Liver (tissue), 9 donors: ENCODE results near the gene TEX261. TPM values are rescaled to one million over a fixed set of nuclear protein-coding genes. Genes with fewer than 3 reads are reported as not detected.

Experiments used
- DNase-seq: peaks from one replicate; pipeline ENCODE4 v3.0.0-alpha.2; 2017; ENCODE audit warnings: low spot score
- H3K27ac ChIP-seq, 2 donors: one replicate each; pipeline ENCODE4 v1.7.0; 2013; ENCODE audit warnings: inconsistent platforms in 2 of 2, low read length in 2 of 2, control low read depth in 1 of 2, low read depth in 1 of 2, mild to moderate bottlenecking in 1 of 2
- H3K27me3 ChIP-seq, 4 donors: one replicate each; pipeline versions ENCODE4 v1.6.1 to v1.7.0; 2013; ENCODE audit warnings: low read length in 3 of 4, inconsistent platforms in 1 of 4, mild to moderate bottlenecking in 1 of 4, moderate library complexity in 1 of 4; ENCODE audit not compliant: control insufficient read depth in 4 of 4, insufficient read depth in 4 of 4
- H3K36me3 ChIP-seq, 4 donors: one replicate each; pipeline versions ENCODE4 v1.6.1 to v1.7.0; 2013; ENCODE audit warnings: low read length in 3 of 4, mild to moderate bottlenecking in 3 of 4, low read depth in 1 of 4, moderate library complexity in 1 of 4; ENCODE audit not compliant: control insufficient read depth in 4 of 4, insufficient read depth in 3 of 4
- H3K4me1 ChIP-seq, 4 donors: one replicate each; pipeline versions ENCODE4 v1.6.1 to v1.7.0; 2013; ENCODE audit warnings: low read length in 3 of 4, mild to moderate bottlenecking in 3 of 4, moderate library complexity in 1 of 4; ENCODE audit not compliant: control insufficient read depth in 4 of 4, insufficient read depth in 4 of 4
- H3K4me3 ChIP-seq, 3 donors: one replicate each; pipeline versions ENCODE4 v1.6.1 to v1.7.0; 2013; ENCODE audit warnings: low read length in 3 of 3, control low read depth in 1 of 3, low read depth in 1 of 3, mild to moderate bottlenecking in 1 of 3
- H3K9ac ChIP-seq, 2 donors: one replicate each; pipeline ENCODE4 v1.7.0; 2013; ENCODE audit warnings: low read length in 2 of 2, mild to moderate bottlenecking in 2 of 2, moderate library complexity in 2 of 2, control low read depth in 1 of 2, low read depth in 1 of 2
- H3K9me3 ChIP-seq, 4 donors: one replicate each; pipeline versions ENCODE4 v1.6.1 to v1.7.0; 2013; ENCODE audit warnings: low read length in 3 of 4; ENCODE audit not compliant: control insufficient read depth in 4 of 4
- EGR1 ChIP-seq, 2 donors: IDR thresholded peaks; 2 replicates each; pipeline ENCODE4 v1.6.1; 2016 to 2018; ENCODE audit warnings: antibody characterized with exemption in 2 of 2, low read depth in 2 of 2
- FOXA1 ChIP-seq: IDR thresholded peaks from 2 replicates; pipeline ENCODE4 v1.6.1; 2016; ENCODE audit warnings: antibody characterized with exemption
- GABPA ChIP-seq, 2 donors: IDR thresholded peaks in 1 of 2; conservative IDR thresholded peaks in 1 of 2; 2 replicates each; pipeline ENCODE4 v1.6.1; 2016; ENCODE audit warnings: antibody characterized with exemption in 2 of 2, mild to moderate bottlenecking in 1 of 2, moderate library complexity in 1 of 2
- HNF4A ChIP-seq, 2 donors: conservative IDR thresholded peaks; 2 replicates each; pipeline ENCODE4 v1.6.1; 2016; ENCODE audit warnings: antibody characterized with exemption in 2 of 2, mild to moderate bottlenecking in 2 of 2
- HNF4G ChIP-seq: IDR thresholded peaks from 2 replicates; pipeline ENCODE4 v1.6.1; 2016; ENCODE audit warnings: antibody characterized with exemption
- JUND ChIP-seq, 2 donors: IDR thresholded peaks; 2 replicates each; pipeline ENCODE4 v1.6.1; 2016; ENCODE audit warnings: antibody characterized with exemption in 2 of 2
- NR2F2 ChIP-seq: IDR thresholded peaks from 2 replicates; pipeline ENCODE4 v1.6.1; 2016; ENCODE audit warnings: antibody characterized with exemption
- RAD21 ChIP-seq, 2 donors: IDR thresholded peaks; 2 replicates each; pipeline ENCODE4 v1.6.1; 2016; ENCODE audit warnings: antibody characterized with exemption in 2 of 2, mild to moderate bottlenecking in 2 of 2
- REST ChIP-seq: IDR thresholded peaks from 2 replicates; pipeline ENCODE4 v1.6.1; 2016; ENCODE audit warnings: antibody characterized with exemption, mild to moderate bottlenecking
- RXRA ChIP-seq, 2 donors: IDR thresholded peaks; 2 replicates each; pipeline ENCODE4 v1.6.1; 2017 to 2018; ENCODE audit warnings: antibody characterized with exemption in 2 of 2, mild to moderate bottlenecking in 1 of 2
- SP1 ChIP-seq: IDR thresholded peaks from 2 replicates; pipeline ENCODE4 v1.6.1; 2018; ENCODE audit warnings: antibody characterized with exemption, mild to moderate bottlenecking
- TAF1 ChIP-seq: conservative IDR thresholded peaks from 2 replicates; pipeline ENCODE4 v1.6.1; 2016; ENCODE audit warnings: antibody characterized with exemption, mild to moderate bottlenecking
- YY1 ChIP-seq: IDR thresholded peaks from 2 replicates; pipeline ENCODE4 v1.6.1; 2016; ENCODE audit warnings: antibody characterized with exemption, mild to moderate bottlenecking
- WGBS: extraction: QIAGEN DNeasy Blood & Tissue Kit; methylation state at CpG from one replicate; pipeline ENCODE4 v1.1.7; 2013; 5-methylcytosine and 5-hydroxymethylcytosine counted together
- polyA plus RNA-seq, 2 donors: library from polyadenylated mRNA; stranded (reverse) in 1 of 2; unstranded in 1 of 2; fragments of 200-250 nt in 1 of 2; fragments of >200 nt in 1 of 2; fragmentation: Nextera tagmentation in 1 of 2; extraction: Ambion mirVana in 1 of 2; gene quantifications; one replicate each; pipeline versions ENCODE4 v1.2.1 to v1.2.3, GENCODE V29; 2013 to 2015
- total RNA-seq, 2 donors: library from RNA; depleted of rRNA; stranded (reverse); fragments of >200 nt; gene quantifications; one replicate each; pipeline ENCODE4 v1.2.3, GENCODE V29; 2014
- TF ChIP-seq, protein P1 (sequence below): IDR thresholded peaks from 2 replicates; pipeline ENCODE4 v1.6.1; 2016; ENCODE audit warnings: antibody characterized with exemption
- TF ChIP-seq, protein P2 (sequence below): IDR thresholded peaks from 2 replicates; pipeline ENCODE4 v1.6.1; 2016; ENCODE audit warnings: antibody characterized with exemption
- donor health status: healthy.
- donor health status: healthy.
- donor health status: healthy.
- donor health status: healthy.
- donor health status: healthy.

Gene TEX261
- total and polyA plus RNA-seq, 4 donors = 14.2 to 54.8 (median 24.4) TPM

DNA sequence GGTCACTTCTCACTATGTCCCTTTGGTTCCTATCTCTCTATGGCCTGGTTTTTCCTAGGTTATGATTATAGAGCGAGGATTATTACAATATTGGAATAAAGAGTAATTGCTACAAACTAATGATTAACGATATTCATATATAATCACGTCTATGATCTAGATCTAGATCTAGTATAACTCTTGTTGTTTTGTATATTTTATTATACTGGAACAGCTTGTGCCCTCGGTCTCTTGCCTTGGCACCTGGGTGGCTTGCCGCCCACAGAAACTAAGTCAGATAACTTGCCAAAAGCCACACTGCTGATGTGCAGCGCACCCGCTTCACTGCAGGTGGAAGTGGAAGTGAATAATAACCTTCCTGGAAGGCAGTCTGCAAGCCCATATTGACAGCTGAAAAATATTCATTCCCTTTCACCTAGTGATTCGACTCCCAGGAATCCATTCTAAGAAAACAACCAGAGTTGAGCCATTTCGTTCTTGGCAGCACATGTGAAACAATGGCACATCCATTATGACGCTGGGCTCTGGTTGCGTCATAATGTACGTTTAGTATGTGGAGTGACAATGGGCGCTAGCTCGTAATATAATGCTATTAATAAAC, 17.0 kb downstream of the TEX261 start:
- peak overlapping the region in 1 of 2 donors; percentile 29 for H3K9ac ChIP-seq
- 23% methylated on average over 14 of the region's 14 CpGs for WGBS
- H3K27ac ChIP-seq = peak overlapping the region; percentile 62 to 87
- no peaks in the 10 kb centered on the region for H3K9me3 ChIP-seq
- peak overlapping the region in 1 of 3 donors; percentile 23 for H3K4me3 ChIP-seq
- H3K36me3 ChIP-seq = no peaks in the 10 kb centered on the region
- no peak for DNase-seq
- H3K4me1 ChIP-seq = peaks cover 0 to 17% (median 13%) of the 10 kb centered on the region in 4 donors
- TF ChIP-seq YY1 = peak; percentile 14
- TF ChIP-seq, protein P1, sequence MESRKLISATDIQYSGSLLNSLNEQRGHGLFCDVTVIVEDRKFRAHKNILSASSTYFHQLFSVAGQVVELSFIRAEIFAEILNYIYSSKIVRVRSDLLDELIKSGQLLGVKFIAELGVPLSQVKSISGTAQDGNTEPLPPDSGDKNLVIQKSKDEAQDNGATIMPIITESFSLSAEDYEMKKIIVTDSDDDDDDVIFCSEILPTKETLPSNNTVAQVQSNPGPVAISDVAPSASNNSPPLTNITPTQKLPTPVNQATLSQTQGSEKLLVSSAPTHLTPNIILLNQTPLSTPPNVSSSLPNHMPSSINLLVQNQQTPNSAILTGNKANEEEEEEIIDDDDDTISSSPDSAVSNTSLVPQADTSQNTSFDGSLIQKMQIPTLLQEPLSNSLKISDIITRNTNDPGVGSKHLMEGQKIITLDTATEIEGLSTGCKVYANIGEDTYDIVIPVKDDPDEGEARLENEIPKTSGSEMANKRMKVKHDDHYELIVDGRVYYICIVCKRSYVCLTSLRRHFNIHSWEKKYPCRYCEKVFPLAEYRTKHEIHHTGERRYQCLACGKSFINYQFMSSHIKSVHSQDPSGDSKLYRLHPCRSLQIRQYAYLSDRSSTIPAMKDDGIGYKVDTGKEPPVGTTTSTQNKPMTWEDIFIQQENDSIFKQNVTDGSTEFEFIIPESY = no peak
- H3K27me3 ChIP-seq = no peaks in the 10 kb centered on the region

DNA sequence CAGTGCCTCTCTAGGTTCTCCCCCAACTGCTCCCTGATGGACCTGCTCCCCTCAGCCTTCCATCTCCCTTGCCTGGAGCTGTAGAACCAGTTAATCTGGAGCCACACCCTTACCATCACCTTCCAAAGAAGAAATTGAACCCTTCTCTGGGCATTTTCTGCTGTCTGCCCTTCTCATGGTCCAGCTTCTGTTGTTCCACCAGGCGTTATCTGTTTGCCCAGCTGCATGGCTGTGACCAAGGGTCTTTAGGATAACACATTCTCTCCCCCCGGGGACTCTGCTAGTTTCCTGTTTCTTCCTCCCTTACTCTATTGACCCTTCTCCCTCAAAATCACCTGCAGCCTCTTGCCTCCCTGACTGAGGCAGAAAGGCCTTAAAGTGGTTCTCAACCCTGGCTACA, 19.4 kb downstream of the TEX261 start:
- TF ChIP-seq HNF4A (conservative IDR thresholded peaks at IDR 0.05) (no peak), EGR1 (IDR thresholded peaks at IDR 0.05; ENCODE audit: low read depth in 2 of 2) (no peak), YY1 (no peak), FOXA1 (no peak)
- Histone ChIP-seq H3K4me1 (peaks cover 0 to 17% (median 13%) of the 10 kb centered on the region in 4 donors), H3K9me3 (no peaks in the 10 kb centered on the region), H3K36me3 (no peaks in the 10 kb centered on the region), H3K27me3 (no peaks in the 10 kb centered on the region), H3K27ac (no peak overlapping the region), H3K4me3 (no peak overlapping the region), H3K9ac (no peak overlapping the region)
- 78% methylated on average over 2 of the region's 2 CpGs for WGBS
- no peak for DNase-seq

GRCh38 chr2:70974592-70974991, 20.1 kb downstream of the TEX261 start:
- WGBS = 98% methylated on average over 3 of the region's 3 CpGs
- Histone ChIP-seq H3K27me3 (no peaks in the 10 kb centered on the region), H3K4me3 (no peak overlapping the region), H3K27ac (no peak overlapping the region), H3K9ac (no peak overlapping the region), H3K4me1 (peaks cover 0 to 17% (median 13%) of the 10 kb centered on the region in 4 donors), H3K9me3 (no peaks in the 10 kb centered on the region), H3K36me3 (no peaks in the 10 kb centered on the region)
- no peak for TF ChIP-seq RAD21 (IDR thresholded peaks at IDR 0.05)
- no peak for TF ChIP-seq TAF1
- no peak for TF ChIP-seq YY1
- no peak for TF ChIP-seq SP1
- no peak for TF ChIP-seq GABPA (IDR thresholded peaks at IDR 0.05 in 1 of 2, conservative IDR thresholded peaks at IDR 0.05 in 1 of 2)
- TF ChIP-seq, protein P2, sequence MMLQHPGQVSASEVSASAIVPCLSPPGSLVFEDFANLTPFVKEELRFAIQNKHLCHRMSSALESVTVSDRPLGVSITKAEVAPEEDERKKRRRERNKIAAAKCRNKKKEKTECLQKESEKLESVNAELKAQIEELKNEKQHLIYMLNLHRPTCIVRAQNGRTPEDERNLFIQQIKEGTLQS = no peak
- TF ChIP-seq FOXA1 = no peak
- DNase-seq = no peak

DNA sequence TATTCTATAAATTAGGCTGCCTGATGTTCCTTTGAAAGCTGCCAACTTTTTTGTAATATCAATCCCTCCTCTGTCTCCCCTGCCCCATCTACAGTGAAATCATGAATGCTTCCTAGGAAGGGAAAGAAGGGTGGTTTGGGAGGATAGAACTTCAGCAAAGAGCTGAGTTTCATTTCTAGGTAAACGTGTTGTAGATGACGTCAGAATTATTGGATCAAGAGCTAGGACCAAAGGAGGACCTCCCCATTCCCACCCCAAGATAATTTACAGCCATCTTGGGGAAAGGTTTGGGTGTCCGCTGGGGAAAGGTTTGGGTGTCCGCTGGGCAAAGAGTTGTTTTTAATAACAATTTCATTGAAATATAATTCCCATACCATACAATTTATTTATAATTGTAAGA, 27.5 kb downstream of the TEX261 start:
- Histone ChIP-seq H3K9ac (no peak overlapping the region), H3K36me3 (no peaks in the 10 kb centered on the region), H3K27me3 (peaks cover 3 to 11% (median 7%) of the 10 kb centered on the region in 4 donors), H3K4me3 (no peak overlapping the region), H3K4me1 (peaks cover 0 to 8% (median under 1%) of the 10 kb centered on the region in 4 donors), H3K27ac (no peak overlapping the region), H3K9me3 (no peaks in the 10 kb centered on the region)
- WGBS = 61% methylated on average over 4 of the region's 4 CpGs
- DNase-seq = no peak
- TF ChIP-seq NR2F2 = no peak
- TF ChIP-seq JUND (IDR thresholded peaks at IDR 0.05) = no peak
- no peak for TF ChIP-seq EGR1 (IDR thresholded peaks at IDR 0.05; ENCODE audit: low read depth in 2 of 2)
- no peak for TF ChIP-seq GABPA (IDR thresholded peaks at IDR 0.05 in 1 of 2, conservative IDR thresholded peaks at IDR 0.05 in 1 of 2)
- TF ChIP-seq, protein P2 = no peak
- TF ChIP-seq HNF4A (conservative IDR thresholded peaks at IDR 0.05) = no peak
- no peak for TF ChIP-seq RXRA (IDR thresholded peaks at IDR 0.05)
- TF ChIP-seq, protein P1 = no peak
- TF ChIP-seq REST = no peak
- TF ChIP-seq HNF4G = no peak
